Measurements from ENCODE around the gene PFKL. TPM values are rescaled to one million over a fixed set of nuclear protein-coding genes. Genes with fewer than 3 reads are reported as not detected.

Gene PFKL
- total and polyA plus RNA-seq, 2 donors (not counting 1 experiment from before 2014, with no cell fraction given): 267 to 318 TPM

DNA sequence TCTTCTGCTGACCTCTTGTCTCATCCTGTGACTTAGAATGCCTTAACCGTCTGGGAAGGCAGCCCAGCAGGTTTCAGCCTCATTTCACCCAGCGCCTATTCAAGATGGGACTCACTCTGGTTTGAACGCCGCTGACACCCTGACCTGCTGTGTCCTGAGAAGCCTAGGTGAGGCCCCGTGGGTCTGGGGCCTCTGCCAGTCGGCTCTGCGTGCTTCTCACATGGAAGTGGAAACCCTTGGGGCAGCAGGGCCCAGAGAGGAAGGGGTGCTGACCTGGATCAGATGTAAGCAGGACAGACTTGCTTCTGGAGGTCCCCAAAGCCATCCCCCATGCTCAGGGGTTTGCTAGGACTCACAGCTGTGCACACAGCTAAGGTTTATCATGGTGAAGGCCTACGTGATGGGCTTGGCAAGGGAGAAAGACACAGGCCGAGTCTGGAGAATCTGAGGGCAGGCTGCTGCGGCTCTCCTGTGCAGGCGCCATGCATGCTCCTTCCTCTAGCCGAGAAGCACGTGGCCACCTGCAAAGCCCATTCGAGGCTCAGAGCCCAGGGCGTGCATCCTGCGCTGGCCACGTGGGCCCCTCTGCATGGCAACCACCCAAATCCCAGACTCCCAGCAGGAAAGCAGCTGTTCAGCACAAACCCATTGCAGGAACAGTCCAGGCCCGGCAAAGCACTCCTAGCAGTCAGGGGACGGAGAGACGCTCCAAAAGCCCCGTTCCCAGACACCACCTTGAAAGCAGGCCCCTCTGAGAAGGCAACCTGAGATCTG lies 57.4 kb downstream of the PFKL start:
- H3K4me1 ChIP-seq (ENCODE audit: control insufficient read depth in 2 of 2, insufficient read depth in 2 of 2, low read length in 2 of 2): peaks cover 43 to 47% of the 10 kb centered on the region in 2 donors
- POLR2A ChIA-PET: interaction anchor here (0.7 kb wide), 1 partner anchor 527 kb away, joined by 5 read pairs; no protein-coding TSS in a partner anchor

DNA sequence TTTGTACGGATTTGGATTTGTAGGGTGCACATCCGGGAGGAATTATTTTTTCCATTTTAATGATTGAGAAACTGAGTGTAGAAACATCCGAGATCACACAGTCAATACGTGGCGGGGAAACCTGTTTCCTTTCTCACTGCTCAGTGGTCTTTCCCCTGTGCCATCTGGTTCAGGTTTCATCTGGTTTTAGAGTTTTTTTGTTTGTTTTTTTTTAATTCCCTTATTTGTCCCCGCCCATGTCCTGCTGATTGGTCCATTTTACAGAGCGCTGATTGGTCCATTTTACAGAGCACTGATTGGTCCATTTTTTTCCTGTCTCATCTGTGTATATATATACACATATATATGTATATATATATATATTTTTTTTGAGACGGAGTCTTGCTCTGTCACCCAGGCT lies 59.5 kb downstream of the PFKL start:
- no peaks in the 10 kb centered on the region for H3K27me3 Mint-ChIP-seq
- H3K79me2 ChIP-seq (ENCODE audit: control insufficient read depth, insufficient read depth, low read length): peaks cover 6% of the 10 kb centered on the region
- peaks cover 0 to 4% of the 10 kb centered on the region in 2 experiments for H3K36me3 ChIP-seq (replicated peaks in 1 of 2; ENCODE audit: control extremely low read depth in 1 of 2, control insufficient read depth in 1 of 2, extremely low read depth in 1 of 2, insufficient read depth in 2 of 2, low read length in 1 of 2)
- no peak overlapping the region for H3K9ac ChIP-seq (ENCODE audit: low read length)
- H3K4me3 ChIP-seq (ENCODE audit: control extremely low read depth in 1 of 5, extremely low read depth in 1 of 5, insufficient read depth in 1 of 5, low read depth in 2 of 5, low read length in 4 of 5): no peak overlapping the region
- 74% methylated on average over 5 of the region's 8 CpGs for WGBS (ENCODE audit: insufficient coverage)
- no peak overlapping the region for H2AFZ ChIP-seq (ENCODE audit: insufficient read depth, low read depth, low read length, poor library complexity, severe bottlenecking)
- H3K27ac ChIP-seq (ENCODE audit: low read length in 2 of 2): no peak overlapping the region
- ATAC-seq (ENCODE audit: low read depth): no peak
- H3K4me1 ChIP-seq (ENCODE audit: control insufficient read depth in 2 of 2, insufficient read depth in 2 of 2, low read length in 2 of 2): peaks cover 22 to 25% of the 10 kb centered on the region in 2 donors
- no peaks in the 10 kb centered on the region for H3K27me3 ChIP-seq (replicated peaks in 1 of 4; ENCODE audit: control extremely low read depth in 1 of 4, control insufficient read depth in 3 of 4, insufficient read depth in 4 of 4, low read length in 3 of 4)
- H3K4me2 ChIP-seq (replicated peaks; ENCODE audit: low read depth, low read length, poor library complexity, severe bottlenecking): no peak overlapping the region
- intact Hi-C loops (cut with micrococcal nuclease): loop anchor here (10.0 kb wide), 1 partner anchor 125 kb away; no protein-coding TSS in a partner anchor
- H4K20me1 ChIP-seq (ENCODE audit: control insufficient read depth, insufficient read depth, low read length, poor library complexity, severe bottlenecking): no peaks in the 10 kb centered on the region
- TF ChIP-seq, protein P1, sequence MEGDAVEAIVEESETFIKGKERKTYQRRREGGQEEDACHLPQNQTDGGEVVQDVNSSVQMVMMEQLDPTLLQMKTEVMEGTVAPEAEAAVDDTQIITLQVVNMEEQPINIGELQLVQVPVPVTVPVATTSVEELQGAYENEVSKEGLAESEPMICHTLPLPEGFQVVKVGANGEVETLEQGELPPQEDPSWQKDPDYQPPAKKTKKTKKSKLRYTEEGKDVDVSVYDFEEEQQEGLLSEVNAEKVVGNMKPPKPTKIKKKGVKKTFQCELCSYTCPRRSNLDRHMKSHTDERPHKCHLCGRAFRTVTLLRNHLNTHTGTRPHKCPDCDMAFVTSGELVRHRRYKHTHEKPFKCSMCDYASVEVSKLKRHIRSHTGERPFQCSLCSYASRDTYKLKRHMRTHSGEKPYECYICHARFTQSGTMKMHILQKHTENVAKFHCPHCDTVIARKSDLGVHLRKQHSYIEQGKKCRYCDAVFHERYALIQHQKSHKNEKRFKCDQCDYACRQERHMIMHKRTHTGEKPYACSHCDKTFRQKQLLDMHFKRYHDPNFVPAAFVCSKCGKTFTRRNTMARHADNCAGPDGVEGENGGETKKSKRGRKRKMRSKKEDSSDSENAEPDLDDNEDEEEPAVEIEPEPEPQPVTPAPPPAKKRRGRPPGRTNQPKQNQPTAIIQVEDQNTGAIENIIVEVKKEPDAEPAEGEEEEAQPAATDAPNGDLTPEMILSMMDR (IDR thresholded peaks at IDR 0.05): no peak
- no peak for TF ChIP-seq EZH2 (IDR thresholded peaks at IDR 0.05; ENCODE audit: borderline replicate concordance, insufficient read depth, low read depth, low read length, poor library complexity, severe bottlenecking)
- peaks cover 30% of the 10 kb centered on the region for H3K4me1 Mint-ChIP-seq
- POLR2A ChIA-PET: no interaction called here
- H3K27ac Mint-ChIP-seq: no peak overlapping the region
- DNase-seq: no peak
- H3K9me3 Mint-ChIP-seq (ENCODE audit: insufficient read depth): peaks cover 5% of the 10 kb centered on the region
- H3K9me3 ChIP-seq (ENCODE audit: control extremely low read depth in 1 of 3, control insufficient read depth in 2 of 3, insufficient read depth in 1 of 3, low read length in 2 of 3): peaks cover 0 to 13% (median 0%) of the 10 kb centered on the region in 3 donors
- CTCF ChIA-PET: no interaction called here
- H3K4me3 Mint-ChIP-seq: no peak overlapping the region

More for the DNA sequence above, 57.4 kb downstream of the PFKL start:
- ATAC-seq (ENCODE audit: low read depth) (no peak), DNase-seq (no peak)
- CTCF ChIA-PET: no interaction called here
- H3K27ac ChIP-seq (ENCODE audit: low read length in 2 of 2): no peak overlapping the region
- peaks cover 0 to 4% of the 10 kb centered on the region in 2 experiments for H3K36me3 ChIP-seq (replicated peaks in 1 of 2; ENCODE audit: control extremely low read depth in 1 of 2, control insufficient read depth in 1 of 2, extremely low read depth in 1 of 2, insufficient read depth in 2 of 2, low read length in 1 of 2)
- H2AFZ ChIP-seq (ENCODE audit: insufficient read depth, low read depth, low read length, poor library complexity, severe bottlenecking): no peak overlapping the region
- intact Hi-C loops (cut with micrococcal nuclease): loop anchor here (10.0 kb wide), 1 partner anchor 128 kb away; no protein-coding TSS in a partner anchor
- Mint-ChIP-seq H3K27me3 (peaks cover 3% of the 10 kb centered on the region), H3K27ac (no peak overlapping the region), H3K4me1 (peaks cover 50% of the 10 kb centered on the region), H3K4me3 (no peak overlapping the region), H3K9me3 (ENCODE audit: insufficient read depth) (no peaks in the 10 kb centered on the region)
- H3K27me3 ChIP-seq (replicated peaks in 1 of 4; ENCODE audit: control extremely low read depth in 1 of 4, control insufficient read depth in 3 of 4, insufficient read depth in 4 of 4, low read length in 3 of 4): no peaks in the 10 kb centered on the region
- 96% methylated on average over 21 of the region's 21 CpGs for WGBS (ENCODE audit: insufficient coverage)
- no peak for TF ChIP-seq EZH2 (IDR thresholded peaks at IDR 0.05; ENCODE audit: borderline replicate concordance, insufficient read depth, low read depth, low read length, poor library complexity, severe bottlenecking)
- TF ChIP-seq, protein P1 (IDR thresholded peaks at IDR 0.05): no peak
- no peaks in the 10 kb centered on the region for H4K20me1 ChIP-seq (ENCODE audit: control insufficient read depth, insufficient read depth, low read length, poor library complexity, severe bottlenecking)
- H3K4me2 ChIP-seq (replicated peaks; ENCODE audit: low read depth, low read length, poor library complexity, severe bottlenecking): no peak overlapping the region
- no peaks in the 10 kb centered on the region for H3K79me2 ChIP-seq (ENCODE audit: control insufficient read depth, insufficient read depth, low read length)
- H3K9me3 ChIP-seq (ENCODE audit: control extremely low read depth in 1 of 3, control insufficient read depth in 2 of 3, insufficient read depth in 1 of 3, low read length in 2 of 3): peaks cover 0 to 3% (median 0%) of the 10 kb centered on the region in 3 donors
- no peak overlapping the region for H3K4me3 ChIP-seq (ENCODE audit: control extremely low read depth in 1 of 5, extremely low read depth in 1 of 5, insufficient read depth in 1 of 5, low read depth in 2 of 5, low read length in 4 of 5)
- no peak overlapping the region for H3K9ac ChIP-seq (ENCODE audit: low read length)
